HG03159 (cell line): ENCODE data around the gene DIABLO.

Source experiments
- ATAC-seq: cut with Tn5 transposase; IDR thresholded peaks from one replicate; pipeline ENCODE4 v1.9.1; 2021; ENCODE audit warnings: mild to moderate bottlenecking, moderate library complexity; ENCODE audit not compliant: unreplicated experiment

DIABLO gene

GRCh38 chr12:122159882-122160281, 66.0 kb downstream of the DIABLO start:
- no peak for ATAC-seq

- no peak for ATAC-seq
Measured at GRCh38 chr12:122158700-122159285, 67.1 kb downstream of the DIABLO start.
